DMS114 treated with DMSO at 0.1 percent for 48 hours (cell line): ENCODE data around the gene ARMC2.
"Not testable (repeated sequence)": the region's sequence is repeated elsewhere in the genome, so short reads cannot be mapped to it uniquely, and the experiment has no call there.

Source experiments
- DNase-seq: peaks from one replicate; lab custom pipeline; 2025; ENCODE audit not compliant: unreplicated experiment; lab: John Stamatoyannopoulos, UW

The ARMC2 gene

GRCh38 chr6:108870357-108870756, 22.1 kb downstream of the ARMC2 start:
- no peak for DNase-seq

GRCh38 chr6:108872141-108872557, 23.9 kb downstream of the ARMC2 start:
- no peak for DNase-seq

- no peak for DNase-seq
These were observed 24.4 kb downstream of the ARMC2 start for GRCh38 chr6:108872575-108872974.

- no peak for DNase-seq
These were observed 25.0 kb downstream of the ARMC2 start for GRCh38 chr6:108873251-108873650.

GRCh38 chr6:108873971-108874370, 25.7 kb downstream of the ARMC2 start:
- no peak for DNase-seq

- DNase-seq: no peak
These were observed 26.4 kb downstream of the ARMC2 start for GRCh38 chr6:108874470-108875160.

GRCh38 chr6:108875161-108875555, 26.9 kb downstream of the ARMC2 start:
- no peak for DNase-seq

- DNase-seq: no peak
These were observed 29.0 kb downstream of the ARMC2 start for GRCh38 chr6:108877046-108877751.

- no peak for DNase-seq
These were observed 30.7 kb downstream of the ARMC2 start for GRCh38 chr6:108878942-108879341.

- DNase-seq: no peak
These were observed 35.0 kb downstream of the ARMC2 start for GRCh38 chr6:108883172-108883571.

- DNase-seq: no peak
These were observed 36.2 kb downstream of the ARMC2 start for GRCh38 chr6:108884211-108885059.

- DNase-seq: no peak
These were observed 39.8 kb downstream of the ARMC2 start for GRCh38 chr6:108888052-108888451.

GRCh38 chr6:108888745-108889144, 40.5 kb downstream of the ARMC2 start:
- no peak for DNase-seq

GRCh38 chr6:108890898-108891297, 42.7 kb downstream of the ARMC2 start:
- not testable (repeated sequence) for DNase-seq

- no peak for DNase-seq
These were observed 47.3 kb downstream of the ARMC2 start for GRCh38 chr6:108895571-108895970.

GRCh38 chr6:108896111-108896661, 48.0 kb downstream of the ARMC2 start:
- DNase-seq: no peak

- DNase-seq: no peak
These were observed 49.1 kb downstream of the ARMC2 start for GRCh38 chr6:108897371-108897770.

- DNase-seq: no peak
These were observed 54.2 kb downstream of the ARMC2 start for GRCh38 chr6:108902382-108902792.

GRCh38 chr6:108903796-108904195, 55.6 kb downstream of the ARMC2 start:
- DNase-seq: no peak

- no peak for DNase-seq
These were observed 56.5 kb downstream of the ARMC2 start for GRCh38 chr6:108904741-108905140.

GRCh38 chr6:108914235-108915022, 66.2 kb downstream of the ARMC2 start:
- DNase-seq: no peak
